ENCODE results near the gene RAB26. TPM values are rescaled to one million over a fixed set of nuclear protein-coding genes. Genes with fewer than 3 reads are reported as not detected.
A peak's percentile ranks its signal among the peaks of the same experiment; 100 is the strongest.

RAB26 gene
- total and polyA plus RNA-seq, 2 donors (not counting 1 experiment from before 2014, with no cell fraction given): 0.43 to 2.0 TPM

- Histone ChIP-seq H3K4me1 (ENCODE audit: control insufficient read depth, extremely low read depth, insufficient read depth, low read length) (peaks cover 37% of the 10 kb centered on the region), H3K27ac (ENCODE audit: insufficient read depth, low read length) (no peak overlapping the region), H2AFZ (ENCODE audit: low read length) (no peak overlapping the region), H3K79me2 (ENCODE audit: control insufficient read depth, insufficient read depth, low read length) (peaks cover 46% of the 10 kb centered on the region), H4K20me1 (ENCODE audit: control insufficient read depth, extremely low read depth, insufficient read depth, low read length) (peaks cover 11% of the 10 kb centered on the region), H3K9me3 (ENCODE audit: control insufficient read depth, insufficient read depth, low read depth, low read length) (no peaks in the 10 kb centered on the region), H3K9ac (ENCODE audit: insufficient read depth, low read length) (no peak overlapping the region), H3K36me3 (ENCODE audit: control insufficient read depth, insufficient read depth, low read length) (peaks cover 23% of the 10 kb centered on the region), H3K4me2 (ENCODE audit: extremely low read depth, insufficient read depth, low read length) (peak overlapping the region; percentile 87), H3K4me3 (replicated peaks in 1 of 4; ENCODE audit: control extremely low read depth in 1 of 4, insufficient read depth in 1 of 4, low read depth in 3 of 4, low read length in 4 of 4) (peak overlapping the region in 1 of 4 experiments; percentile 2), H3K27me3 (ENCODE audit: control insufficient read depth, insufficient read depth, low read length) (no peaks in the 10 kb centered on the region)
- peak; percentile 56 to 66 for DNase-seq (ENCODE audit: low read depth in 2 of 2)
- TF ChIP-seq EZH2 (IDR thresholded peaks at IDR 0.05; ENCODE audit: low read length, missing control alignments) (no peak), CTCF (conservative IDR thresholded peaks at IDR 0.05 in 1 of 2, IDR thresholded peaks at IDR 0.05 in 1 of 2; ENCODE audit: low read depth in 1 of 2, low read length in 2 of 2) (no peak)
Observed at GRCh38 chr16:2150418-2151187, 2.2 kb downstream of the RAB26 start.

GRCh38 chr16:2151188-2152091 is 3.0 kb downstream of the RAB26 start:
- no peak for DNase-seq (ENCODE audit: low read depth in 2 of 2)
- Histone ChIP-seq H4K20me1 (ENCODE audit: control insufficient read depth, extremely low read depth, insufficient read depth, low read length) (peaks cover 11% of the 10 kb centered on the region), H3K4me2 (ENCODE audit: extremely low read depth, insufficient read depth, low read length) (peak overlapping the region; percentile 87), H3K9me3 (ENCODE audit: control insufficient read depth, insufficient read depth, low read depth, low read length) (no peaks in the 10 kb centered on the region), H3K9ac (ENCODE audit: insufficient read depth, low read length) (no peak overlapping the region), H3K27ac (ENCODE audit: insufficient read depth, low read length) (no peak overlapping the region), H2AFZ (ENCODE audit: low read length) (no peak overlapping the region), H3K27me3 (ENCODE audit: control insufficient read depth, insufficient read depth, low read length) (no peaks in the 10 kb centered on the region), H3K4me3 (replicated peaks in 1 of 4; ENCODE audit: control extremely low read depth in 1 of 4, insufficient read depth in 1 of 4, low read depth in 3 of 4, low read length in 4 of 4) (peak overlapping the region in 1 of 4 experiments; percentile 3), H3K36me3 (ENCODE audit: control insufficient read depth, insufficient read depth, low read length) (peaks cover 23% of the 10 kb centered on the region), H3K79me2 (ENCODE audit: control insufficient read depth, insufficient read depth, low read length) (peaks cover 52% of the 10 kb centered on the region), H3K4me1 (ENCODE audit: control insufficient read depth, extremely low read depth, insufficient read depth, low read length) (peaks cover 37% of the 10 kb centered on the region)
- TF ChIP-seq EZH2 (IDR thresholded peaks at IDR 0.05; ENCODE audit: low read length, missing control alignments) (no peak), CTCF (conservative IDR thresholded peaks at IDR 0.05 in 1 of 2, IDR thresholded peaks at IDR 0.05 in 1 of 2; ENCODE audit: low read depth in 1 of 2, low read length in 2 of 2) (no peak)
